HepG2 (cell line): ENCODE measurements around the gene KCNT1. TPM values are rescaled to one million over a fixed set of nuclear protein-coding genes. Genes with fewer than 3 reads are reported as not detected.

Source experiments
- ATAC-seq: fragments of 200-7000 bp; cut with Tn5 transposase; 3 replicates; pipeline ENCODE4 v1.9.1; 2020; ENCODE audit warnings: mild to moderate bottlenecking, moderate library complexity
- BruUV-seq: library from RNA; stranded (reverse); fragments of 400-500 nt; replicated peaks from 2 replicates; lab custom pipeline; 2021; lab: Mats Ljungman, UMichigan
- CTCF ChIA-PET: fragments of 300-600 bp; formaldehyde crosslinking; extraction: SDS; loops from one replicate; lab custom pipeline; 2021; ENCODE audit warnings: low total read pairs, inconsistent platforms, low intra/inter-chr PET ratio; lab: Yijun Ruan, JAX
- POLR2A ChIA-PET: fragments of 350-600 bp; sonication (Branson Sonifier 250); formaldehyde crosslinking; loops from one replicate; lab custom pipeline; 2020; ENCODE audit warnings: antibody characterized with exemption, inconsistent platforms; lab: Yijun Ruan, JAX
- DNase-seq: peaks from one replicate; pipeline ENCODE4 v3.0.0-alpha.2; 2015; ENCODE audit warnings: low spot score
- FAIRE-seq: peaks from 3 replicates; lab custom pipeline; 2011; peaks lifted over from hg19 to GRCh38; lab: Jason Lieb, UNC
- H2AFZ ChIP-seq: one replicate; pipeline ENCODE4 v1.6.1; 2011; ENCODE audit warnings: low read length, inconsistent platforms
- H3K27ac ChIP-seq: fragments of 300-600 bp; 3 replicates; pipeline ENCODE4 v1.8.0; 2011; ENCODE audit warnings: mixed run types, mild to moderate bottlenecking, mixed read lengths, low read length, inconsistent platforms; ENCODE audit not compliant: insufficient read depth; ENCODE audit errors: extremely low read length
- H3K27me3 ChIP-seq, 2 experiments: fragments of 200-600 bp in 1 of 2; 2 replicates in 1 of 2; 3 replicates in 1 of 2; pipeline versions ENCODE4 v1.6.0 to v1.8.0; 2011; ENCODE audit warnings: low read length in 2 of 2, mild to moderate bottlenecking in 2 of 2, moderate library complexity in 2 of 2, inconsistent platforms in 1 of 2; ENCODE audit not compliant: insufficient read depth in 2 of 2, control insufficient read depth in 1 of 2
- H3K36me3 ChIP-seq, 2 experiments: fragments of 200-600 bp in 1 of 2; replicated peaks in 1 of 2; 2 replicates in 1 of 2; 3 replicates in 1 of 2; pipeline versions ENCODE4 v1.5.1 to v1.8.0; 2011; ENCODE audit warnings: low read length in 2 of 2, inconsistent platforms in 1 of 2; ENCODE audit not compliant: insufficient read depth in 2 of 2, control insufficient read depth in 1 of 2
- H3K4me1 ChIP-seq: 2 replicates; pipeline ENCODE4 v1.5.1; 2012; ENCODE audit warnings: low read length, inconsistent platforms; ENCODE audit not compliant: insufficient read depth
- H3K4me2 ChIP-seq: 2 replicates; pipeline ENCODE4 v1.6.0; 2011; ENCODE audit warnings: low read depth, low read length, inconsistent platforms
- H3K4me3 ChIP-seq, 3 experiments: fragments of 200-600 bp in 1 of 3; sonication (generic), shearing (Covaris generic) in 1 of 3; replicated peaks in 1 of 3; 2 replicates each; pipeline ENCODE4 v1.5.1; 2011 to 2016; ENCODE audit warnings: low read length in 3 of 3, inconsistent platforms in 2 of 3, low read depth in 2 of 3, mild to moderate bottlenecking in 2 of 3, control low read depth in 1 of 3, mixed read lengths in 1 of 3; ENCODE audit not compliant: insufficient read depth in 1 of 3
- H3K79me2 ChIP-seq: one replicate; pipeline ENCODE4 v1.6.1; 2011; ENCODE audit warnings: low read length, inconsistent platforms; ENCODE audit not compliant: insufficient read depth
- H3K9ac ChIP-seq: 2 replicates; pipeline ENCODE4 v1.6.0; 2011; ENCODE audit warnings: mild to moderate bottlenecking, low read depth, low read length, inconsistent platforms; ENCODE audit not compliant: insufficient read depth
- H3K9me3 ChIP-seq: 2 replicates; pipeline ENCODE4 v1.5.1; 2012; ENCODE audit warnings: mild to moderate bottlenecking, low read length
- H4K20me1 ChIP-seq: 2 replicates; pipeline ENCODE4 v1.6.0; 2011; ENCODE audit warnings: inconsistent platforms, mild to moderate bottlenecking, low read length, moderate library complexity; ENCODE audit not compliant: insufficient read depth
- FOXK2 ChIP-seq: fragments of 450-650 bp; IDR thresholded peaks from 2 replicates; pipeline ENCODE4 v1.6.1; 2016
- MIER3 ChIP-seq: IDR thresholded peaks from 2 replicates; pipeline ENCODE4 v1.6.1; 2016; ENCODE audit warnings: missing compliant biosample characterization, borderline replicate concordance
- SP1 ChIP-seq, 2 experiments: fragments of 450-650 bp in 1 of 2; sonication (generic) in 1 of 2; formaldehyde crosslinking in 1 of 2; IDR thresholded peaks; 2 replicates each; pipeline versions ENCODE4 v1.4.0 to v1.6.1; 2016 to 2020; ENCODE audit warnings: missing genetic modification reagents in 1 of 2
- ZNF296 ChIP-seq: sonication (generic); formaldehyde crosslinking; conservative IDR thresholded peaks from 2 replicates; pipeline ENCODE4 v1.5.0; 2020; ENCODE audit warnings: mild to moderate bottlenecking, missing genetic modification reagents
- WGBS: methylation state at CpG from one replicate; pipeline ENCODE4 v1.1.6; 2017; ENCODE audit warnings: low lambda C conversion rate; 5-methylcytosine and 5-hydroxymethylcytosine counted together
- in situ Hi-C: cut with HindIII; loops from 2 replicates; pipeline ENCODE4 v1.10.0; 2017; ENCODE audit warnings: low pct_unique_long_range_greater_than_20kb; ENCODE audit not compliant: extremely low pct_ligation_motif_present
- intact Hi-C: fragments of 100-400 bp; cut with micrococcal nuclease; formaldehyde crosslinking; loops from one replicate; pipeline ENCODE4 v1.10.0; 2022; ENCODE audit not compliant: unreplicated experiment
- polyA plus RNA-seq, 8 experiments: library from polyadenylated mRNA; depleted of rRNA in 3 of 8; stranded (reverse) in 7 of 8; unstranded in 1 of 8; fragments of >200 nt; fragmentation: Illumina TruSeq in 4 of 8; extraction: Trizol in 4 of 8; gene quantifications; 2 replicates each; pipeline versions ENCODE4 v1.2.1 to v1.2.3, GENCODE V29; 2011 to 2016; ENCODE audit warnings: low read depth in 4 of 8, missing spikeins in 1 of 8, mixed read lengths in 1 of 8; ENCODE audit not compliant: insufficient read depth in 1 of 8
- total RNA-seq, 5 experiments: library from RNA; depleted of rRNA; stranded (reverse); fragments of >200 nt; fragmentation: Illumina TruSeq; extraction: Trizol; gene quantifications; 2 replicates each; pipeline ENCODE4 v1.2.3, GENCODE V29; 2016; ENCODE audit warnings: low read depth in 1 of 5

KCNT1 gene
- total and polyA plus RNA-seq, 2 of the 13 experiments (the other 11 are each of a cell fraction or from before 2014, with no cell fraction given), result not detected

DNA sequence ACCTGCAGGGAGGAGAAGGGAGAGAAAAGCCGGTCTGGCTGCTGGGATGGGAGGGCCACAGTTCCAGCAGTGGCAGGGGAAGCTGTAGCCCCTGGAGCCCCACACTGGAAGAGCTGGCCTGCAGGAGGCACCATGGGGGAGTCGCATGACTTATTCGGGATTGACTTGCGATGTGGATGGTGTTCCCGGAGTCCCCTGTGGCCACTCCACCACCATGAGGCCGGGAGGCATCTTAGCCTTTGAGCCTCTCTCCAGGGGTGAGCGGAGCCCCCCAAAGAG lies 92.0 kb downstream of the KCNT1 start:
- no peak overlapping the region for H3K9ac ChIP-seq
- 0 out of 2 replicates have a peak, but pooled peaks cover 5% of the 10 kb centered on the region for H4K20me1 ChIP-seq
- in situ Hi-C loops (no loop called here), intact Hi-C loops (no loop called here)
- H3K4me2 ChIP-seq, result no peak overlapping the region
- CTCF ChIA-PET, result no interaction called here
- TF ChIP-seq FOXK2 (no peak), SP1 (IDR thresholded peaks at IDR 0.05) (no peak), SP1 (CRISPR knock-in tag; IDR thresholded peaks at IDR 0.05) (no peak), MIER3 (CRISPR knock-in tag) (no peak)
- H3K79me2 ChIP-seq, result no peaks in the 10 kb centered on the region
- FAIRE-seq (no peak), DNase-seq (no peak), ATAC-seq (no peak)
- no peaks in the 10 kb centered on the region for H3K4me1 ChIP-seq
- H3K4me3 ChIP-seq, result no peak overlapping the region
- no peak overlapping the region for H3K27ac ChIP-seq
- POLR2A ChIA-PET, result no interaction called here
- no peaks in the 10 kb centered on the region for H3K9me3 ChIP-seq
- H3K27me3 ChIP-seq, result peaks cover 18 to 61% of the 10 kb centered on the region in 2 experiments; a peak in 4 of 5 replicates
- BruUV-seq, result no TSS peak
- no CpG with 5 or more reads among the region's 7 CpGs for WGBS
- H2AFZ ChIP-seq, result no peak overlapping the region
- H3K36me3 ChIP-seq, result no peaks in the 10 kb centered on the region

DNA sequence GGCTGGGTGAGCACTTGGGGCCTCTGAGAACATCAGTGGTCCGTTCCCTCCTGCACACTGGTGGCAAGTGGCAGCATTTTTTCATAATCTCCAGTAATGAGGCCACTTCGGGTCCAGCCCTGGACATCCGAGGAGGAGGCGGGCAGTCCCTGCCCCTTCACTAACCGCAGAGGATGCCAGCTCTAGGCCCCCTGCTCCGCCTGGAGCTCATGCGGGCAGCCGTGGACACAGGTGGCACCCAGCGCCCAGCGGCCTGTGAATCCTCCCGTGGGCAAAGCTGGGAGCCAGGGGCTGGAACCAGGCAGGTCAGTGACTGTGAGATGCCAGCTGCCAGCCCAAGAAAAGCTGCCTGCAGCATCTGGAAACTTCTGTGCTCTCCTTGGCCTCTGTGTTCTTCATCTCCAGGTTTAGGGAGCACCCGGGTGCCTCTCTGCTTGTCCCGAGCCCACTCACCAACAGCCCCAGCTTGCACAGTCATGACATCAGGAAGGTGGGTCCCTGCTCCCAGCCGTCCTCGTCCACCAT lies 92.4 kb downstream of the KCNT1 start:
- intact Hi-C loops (no loop called here), in situ Hi-C loops (no loop called here)
- ChIA-PET CTCF (no interaction called here), POLR2A (no interaction called here)
- Histone ChIP-seq H3K9me3 (no peaks in the 10 kb centered on the region), H3K36me3 (no peaks in the 10 kb centered on the region), H3K4me3 (no peak overlapping the region), H3K4me2 (no peak overlapping the region), H3K79me2 (no peaks in the 10 kb centered on the region), H3K4me1 (no peaks in the 10 kb centered on the region), H3K27ac (no peak overlapping the region), H4K20me1 (0 out of 2 replicates have a peak, but pooled peaks cover 5% of the 10 kb centered on the region), H3K27me3 (peaks cover 18 to 57% of the 10 kb centered on the region in 2 experiments; a peak in 4 of 5 replicates), H2AFZ (no peak overlapping the region), H3K9ac (no peak overlapping the region)
- TF ChIP-seq ZNF296 (CRISPR knock-in tag), result no peak
- no peak for DNase-seq
- no TSS peak for BruUV-seq
- WGBS, result 33% methylated on average over 3 of the region's 15 CpGs
- no peak for FAIRE-seq
- ATAC-seq, result no peak
